Fibroblast of lung (primary cell): ENCODE measurements around the gene FEZ2. TPM values are rescaled to one million over a fixed set of nuclear protein-coding genes. Genes with fewer than 3 reads are reported as not detected.

Experiments used
- DNase-seq, 2 donors: peaks; one replicate each; pipeline versions ENCODE4 v3.0.0 to v3.0.0-alpha.2; 2010; ENCODE audit warnings: low read depth in 2 of 2
- H2AFZ ChIP-seq: 2 replicates; pipeline ENCODE4 v1.5.1; 2012; ENCODE audit warnings: low read length, control low read depth, inconsistent platforms
- H3K27ac ChIP-seq: 2 replicates; pipeline ENCODE4 v1.5.1; 2011; ENCODE audit warnings: low read length, control low read depth; ENCODE audit not compliant: insufficient read depth
- H3K27me3 ChIP-seq: 2 replicates; pipeline ENCODE4 v1.5.1; 2011; ENCODE audit warnings: mild to moderate bottlenecking, low read length; ENCODE audit not compliant: control insufficient read depth, insufficient read depth
- H3K36me3 ChIP-seq: 2 replicates; pipeline ENCODE4 v1.5.1; 2011; ENCODE audit warnings: low read length; ENCODE audit not compliant: control insufficient read depth, insufficient read depth
- H3K4me1 ChIP-seq: 2 replicates; pipeline ENCODE4 v1.5.1; 2011; ENCODE audit warnings: low read length; ENCODE audit not compliant: control insufficient read depth, insufficient read depth; ENCODE audit errors: extremely low read depth
- H3K4me2 ChIP-seq: 2 replicates; pipeline ENCODE4 v1.5.1; 2011; ENCODE audit warnings: low read length, control low read depth; ENCODE audit not compliant: insufficient read depth; ENCODE audit errors: extremely low read depth
- H3K4me3 ChIP-seq, 4 experiments: fragments of 200-600 bp in 1 of 4; sonication (generic) in 1 of 4; replicated peaks in 1 of 4; 2 replicates each; pipeline ENCODE4 v1.5.1; 2011 to 2016; ENCODE audit warnings: low read length in 4 of 4, low read depth in 3 of 4, mild to moderate bottlenecking in 3 of 4, control low read depth in 2 of 4, inconsistent platforms in 1 of 4, mixed read lengths in 1 of 4; ENCODE audit not compliant: insufficient read depth in 1 of 4; ENCODE audit errors: control extremely low read depth in 1 of 4
- H3K79me2 ChIP-seq: 2 replicates; pipeline ENCODE4 v1.5.1; 2012; ENCODE audit warnings: mild to moderate bottlenecking, low read length, inconsistent platforms; ENCODE audit not compliant: control insufficient read depth, insufficient read depth
- H3K9ac ChIP-seq: 2 replicates; pipeline ENCODE4 v1.5.1; 2011; ENCODE audit warnings: mild to moderate bottlenecking, low read length, control low read depth; ENCODE audit not compliant: insufficient read depth
- H3K9me3 ChIP-seq: 2 replicates; pipeline ENCODE4 v1.5.1; 2012; ENCODE audit warnings: low read depth, low read length; ENCODE audit not compliant: control insufficient read depth, insufficient read depth
- H4K20me1 ChIP-seq: 2 replicates; pipeline ENCODE4 v1.5.1; 2011; ENCODE audit warnings: low read length; ENCODE audit not compliant: control insufficient read depth, insufficient read depth; ENCODE audit errors: extremely low read depth
- EZH2 ChIP-seq: IDR thresholded peaks from 2 replicates; pipeline ENCODE4 v1.5.1; 2012; ENCODE audit warnings: low read length, control low read depth, mild to moderate bottlenecking; ENCODE audit errors: missing control alignments
- polyA plus RNA-seq, 2 donors: library from polyadenylated mRNA; depleted of rRNA in 1 of 2; stranded (reverse) in 1 of 2; unstranded in 1 of 2; fragments of >200 nt; gene quantifications; 2 replicates each; pipeline ENCODE4 v1.2.1, GENCODE V29; 2011 to 2012; ENCODE audit warnings: missing spikeins in 1 of 2
- total RNA-seq: library from RNA; depleted of rRNA; stranded (reverse); fragments of >200 nt; gene quantifications from 2 replicates; pipeline ENCODE4 v1.2.1, GENCODE V29; 2014
- TF ChIP-seq, protein P1 (sequence below), 2 donors: IDR thresholded peaks in 1 of 2; conservative IDR thresholded peaks in 1 of 2; 1 replicate in 1 of 2; 2 replicates in 1 of 2; pipeline ENCODE4 v1.5.1; 2011 to 2012; ENCODE audit warnings: low read length in 2 of 2, control low read depth in 1 of 2, inconsistent platforms in 1 of 2, low read depth in 1 of 2, mild to moderate bottlenecking in 1 of 2

FEZ2 gene
- total and polyA plus RNA-seq, 2 donors (not counting 1 experiment from before 2014, with no cell fraction given): 64.7 to 86.9 TPM

DNA sequence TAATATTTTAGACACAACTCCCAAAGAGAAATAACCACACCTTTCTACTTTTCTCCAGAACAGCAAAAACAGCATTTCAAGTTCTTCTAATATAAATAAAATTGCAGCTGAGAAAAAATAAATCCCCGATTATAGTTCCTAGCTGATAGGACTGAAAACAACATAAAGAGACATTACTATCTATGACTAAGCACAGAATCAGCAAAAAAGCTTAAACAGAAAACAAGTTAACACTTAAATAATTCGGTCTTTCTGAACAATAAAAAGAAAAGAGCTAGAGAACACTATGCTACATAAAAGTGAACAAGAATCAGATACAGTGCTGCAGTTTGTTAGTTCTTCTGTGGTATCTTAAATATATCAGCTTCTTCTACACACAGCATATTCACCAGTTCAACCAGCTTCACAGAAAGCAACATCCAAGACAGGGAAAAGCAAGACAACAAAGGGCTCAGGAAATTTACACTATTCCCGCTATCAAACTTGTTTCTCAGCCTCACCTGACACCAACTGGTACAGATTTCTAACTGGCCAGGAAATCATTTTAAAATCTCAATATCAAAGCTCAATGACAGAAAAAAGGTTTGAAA lies 28.6 kb downstream of the FEZ2 start:
- Histone ChIP-seq H3K36me3 (peaks cover 5% of the 10 kb centered on the region), H3K9me3 (no peaks in the 10 kb centered on the region), H2AFZ (no peak overlapping the region), H3K4me3 (peak overlapping the region in 1 of 4 experiments; percentile 28), H4K20me1 (no peaks in the 10 kb centered on the region), H3K27ac (peak overlapping the region; percentile 68), H3K79me2 (peaks cover 35% of the 10 kb centered on the region), H3K9ac (no peak overlapping the region), H3K4me1 (peaks cover 11% of the 10 kb centered on the region), H3K4me2 (peak overlapping the region; percentile 54), H3K27me3 (no peaks in the 10 kb centered on the region)
- peak in 1 of 2 donors; percentile 39 for DNase-seq
- TF ChIP-seq, protein P1, sequence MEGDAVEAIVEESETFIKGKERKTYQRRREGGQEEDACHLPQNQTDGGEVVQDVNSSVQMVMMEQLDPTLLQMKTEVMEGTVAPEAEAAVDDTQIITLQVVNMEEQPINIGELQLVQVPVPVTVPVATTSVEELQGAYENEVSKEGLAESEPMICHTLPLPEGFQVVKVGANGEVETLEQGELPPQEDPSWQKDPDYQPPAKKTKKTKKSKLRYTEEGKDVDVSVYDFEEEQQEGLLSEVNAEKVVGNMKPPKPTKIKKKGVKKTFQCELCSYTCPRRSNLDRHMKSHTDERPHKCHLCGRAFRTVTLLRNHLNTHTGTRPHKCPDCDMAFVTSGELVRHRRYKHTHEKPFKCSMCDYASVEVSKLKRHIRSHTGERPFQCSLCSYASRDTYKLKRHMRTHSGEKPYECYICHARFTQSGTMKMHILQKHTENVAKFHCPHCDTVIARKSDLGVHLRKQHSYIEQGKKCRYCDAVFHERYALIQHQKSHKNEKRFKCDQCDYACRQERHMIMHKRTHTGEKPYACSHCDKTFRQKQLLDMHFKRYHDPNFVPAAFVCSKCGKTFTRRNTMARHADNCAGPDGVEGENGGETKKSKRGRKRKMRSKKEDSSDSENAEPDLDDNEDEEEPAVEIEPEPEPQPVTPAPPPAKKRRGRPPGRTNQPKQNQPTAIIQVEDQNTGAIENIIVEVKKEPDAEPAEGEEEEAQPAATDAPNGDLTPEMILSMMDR (conservative IDR thresholded peaks at IDR 0.05 in 1 of 2, IDR thresholded peaks at IDR 0.05 in 1 of 2; ENCODE audit: low read depth in 1 of 2, low read length in 2 of 2): no peak

DNA sequence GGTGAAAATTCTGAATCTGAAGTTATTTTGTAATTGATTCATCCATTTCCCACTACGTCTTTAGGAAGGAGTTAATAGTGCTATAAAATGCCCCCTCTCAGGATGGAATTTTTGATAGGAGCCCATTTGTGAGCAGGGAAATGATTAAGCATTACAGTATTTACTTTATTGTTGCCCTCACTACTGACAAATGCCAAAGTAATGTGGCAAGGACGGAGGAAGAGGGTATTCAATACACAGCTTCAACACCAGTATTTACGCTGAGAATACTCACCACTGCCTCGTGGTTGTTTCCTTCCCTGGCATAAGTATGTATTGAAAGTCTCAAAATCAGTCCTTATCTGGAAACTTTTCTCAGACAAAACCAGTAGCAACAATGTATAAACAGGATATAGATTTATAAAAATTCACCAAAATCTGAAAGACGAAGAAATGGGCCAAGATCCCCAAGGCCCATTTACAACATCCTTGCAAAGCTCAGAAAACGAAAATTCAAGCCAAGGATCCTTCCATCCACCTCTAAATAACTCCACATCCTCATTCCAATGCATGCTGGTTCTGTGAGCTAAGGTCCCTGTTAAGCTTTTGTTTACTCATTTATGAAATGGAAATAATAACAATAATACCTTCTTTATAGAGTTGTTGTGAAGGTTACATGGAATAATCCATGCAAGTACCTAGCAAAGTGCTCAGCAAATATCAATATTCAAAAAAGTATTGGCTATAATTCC lies 29.3 kb downstream of the FEZ2 start:
- no peaks in the 10 kb centered on the region for H4K20me1 ChIP-seq
- no peak for TF ChIP-seq EZH2
- TF ChIP-seq, protein P1 (conservative IDR thresholded peaks at IDR 0.05 in 1 of 2, IDR thresholded peaks at IDR 0.05 in 1 of 2; ENCODE audit: low read depth in 1 of 2, low read length in 2 of 2): no peak
- H3K79me2 ChIP-seq: peaks cover 41% of the 10 kb centered on the region
- peak overlapping the region in 1 of 4 experiments; percentile 28 for H3K4me3 ChIP-seq
- peak overlapping the region; percentile 47 for H3K27ac ChIP-seq
- peaks cover 14% of the 10 kb centered on the region for H3K4me1 ChIP-seq
- peak overlapping the region; percentile 36 for H3K4me2 ChIP-seq
- H3K27me3 ChIP-seq: no peaks in the 10 kb centered on the region
- no peak overlapping the region for H3K9ac ChIP-seq
- no peak overlapping the region for H2AFZ ChIP-seq
- DNase-seq: peak; percentile 39 to 79
- H3K9me3 ChIP-seq: no peaks in the 10 kb centered on the region
- peaks cover 5% of the 10 kb centered on the region for H3K36me3 ChIP-seq

DNA sequence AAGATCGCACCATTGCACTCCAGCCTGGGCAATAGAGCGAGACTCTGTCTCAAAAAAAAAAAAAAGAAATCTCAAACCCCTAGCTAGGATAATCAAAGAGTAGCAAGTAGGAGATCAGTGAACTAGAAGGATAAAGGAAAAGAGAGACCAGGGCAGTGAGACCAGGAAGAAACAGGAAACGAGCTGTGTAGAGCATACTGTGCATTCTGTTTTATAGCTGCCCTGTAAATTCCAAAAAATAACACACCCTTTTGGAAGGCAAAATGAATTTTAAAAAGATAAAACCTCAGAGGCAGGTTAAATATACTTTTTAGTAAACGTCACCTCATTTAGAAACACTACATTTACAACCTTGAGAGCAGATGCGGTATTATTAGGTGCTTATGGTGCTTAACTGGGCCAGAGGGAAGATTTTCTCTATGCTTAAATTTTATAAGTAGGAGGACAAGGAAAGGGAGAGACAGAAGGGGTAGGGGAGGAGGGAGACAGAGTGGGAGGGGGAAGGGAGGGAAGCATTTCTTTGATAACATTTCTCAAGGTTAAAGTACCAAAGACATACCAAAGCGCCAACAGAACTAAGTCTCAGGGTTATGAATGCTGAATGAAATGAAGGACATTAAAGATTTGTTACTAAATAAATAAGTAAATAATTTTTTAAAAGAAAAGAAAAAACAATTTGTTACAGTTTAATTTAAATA lies 30.1 kb downstream of the FEZ2 start:
- H3K4me1 ChIP-seq: peaks cover 22% of the 10 kb centered on the region
- peaks cover 38% of the 10 kb centered on the region for H3K79me2 ChIP-seq
- no peak overlapping the region for H3K4me2 ChIP-seq
- no peak for TF ChIP-seq EZH2
- TF ChIP-seq, protein P1 (conservative IDR thresholded peaks at IDR 0.05 in 1 of 2, IDR thresholded peaks at IDR 0.05 in 1 of 2; ENCODE audit: low read depth in 1 of 2, low read length in 2 of 2): no peak
- no peaks in the 10 kb centered on the region for H3K27me3 ChIP-seq
- no peak overlapping the region for H2AFZ ChIP-seq
- DNase-seq: no peak
- no peaks in the 10 kb centered on the region for H3K9me3 ChIP-seq
- H3K27ac ChIP-seq: no peak overlapping the region
- H4K20me1 ChIP-seq: no peaks in the 10 kb centered on the region
- no peak overlapping the region for H3K4me3 ChIP-seq
- peaks cover 3% of the 10 kb centered on the region for H3K36me3 ChIP-seq
- no peak overlapping the region for H3K9ac ChIP-seq
